GM23338 (cell line): ENCODE results near the gene SMPDL3B.

Source experiments
- EZH2 ChIP-seq: fragments of 200-600 bp; sonication (generic); IDR thresholded peaks from one replicate; pipeline ENCODE4 v1.8.0; 2017; ENCODE audit warnings: antibody characterized with exemption, mild to moderate bottlenecking, low read depth; ENCODE audit not compliant: unreplicated experiment
- EZH2phosphoT487 ChIP-seq: fragments of 200-600 bp; sonication (generic); IDR thresholded peaks from one replicate; pipeline ENCODE4 v1.8.1; 2018; ENCODE audit warnings: antibody characterized with exemption; ENCODE audit not compliant: unreplicated experiment

DNA sequence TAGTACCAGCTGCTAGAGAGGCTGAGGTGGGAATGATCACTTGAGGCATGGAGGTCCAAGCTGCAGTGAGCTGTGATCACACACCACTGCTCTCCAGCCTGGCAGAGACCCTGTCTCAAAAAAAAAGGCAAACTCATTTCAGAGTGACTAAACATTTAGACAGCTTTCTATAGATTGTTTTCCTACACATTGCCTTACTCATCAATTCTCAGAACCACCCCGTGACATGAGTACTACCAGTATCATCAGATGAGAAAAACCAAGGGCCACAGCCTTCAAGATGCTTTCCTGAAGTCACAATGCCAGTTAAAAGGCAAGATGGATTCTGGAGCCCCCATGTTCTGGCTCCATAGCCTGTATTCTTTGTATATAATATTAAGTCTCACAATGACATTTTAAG is 22.4 kb upstream of the SMPDL3B start:
- TF ChIP-seq EZH2 (no peak), EZH2phosphoT487 (no peak)
